HG03025 (cell line): ENCODE data around the gene ADORA1.

Experiments used
- ATAC-seq: cut with Tn5 transposase; IDR thresholded peaks from one replicate; pipeline ENCODE4 v1.9.1; 2021; ENCODE audit warnings: mild to moderate bottlenecking, moderate library complexity; ENCODE audit not compliant: unreplicated experiment, low FRiP score

ADORA1 gene

DNA sequence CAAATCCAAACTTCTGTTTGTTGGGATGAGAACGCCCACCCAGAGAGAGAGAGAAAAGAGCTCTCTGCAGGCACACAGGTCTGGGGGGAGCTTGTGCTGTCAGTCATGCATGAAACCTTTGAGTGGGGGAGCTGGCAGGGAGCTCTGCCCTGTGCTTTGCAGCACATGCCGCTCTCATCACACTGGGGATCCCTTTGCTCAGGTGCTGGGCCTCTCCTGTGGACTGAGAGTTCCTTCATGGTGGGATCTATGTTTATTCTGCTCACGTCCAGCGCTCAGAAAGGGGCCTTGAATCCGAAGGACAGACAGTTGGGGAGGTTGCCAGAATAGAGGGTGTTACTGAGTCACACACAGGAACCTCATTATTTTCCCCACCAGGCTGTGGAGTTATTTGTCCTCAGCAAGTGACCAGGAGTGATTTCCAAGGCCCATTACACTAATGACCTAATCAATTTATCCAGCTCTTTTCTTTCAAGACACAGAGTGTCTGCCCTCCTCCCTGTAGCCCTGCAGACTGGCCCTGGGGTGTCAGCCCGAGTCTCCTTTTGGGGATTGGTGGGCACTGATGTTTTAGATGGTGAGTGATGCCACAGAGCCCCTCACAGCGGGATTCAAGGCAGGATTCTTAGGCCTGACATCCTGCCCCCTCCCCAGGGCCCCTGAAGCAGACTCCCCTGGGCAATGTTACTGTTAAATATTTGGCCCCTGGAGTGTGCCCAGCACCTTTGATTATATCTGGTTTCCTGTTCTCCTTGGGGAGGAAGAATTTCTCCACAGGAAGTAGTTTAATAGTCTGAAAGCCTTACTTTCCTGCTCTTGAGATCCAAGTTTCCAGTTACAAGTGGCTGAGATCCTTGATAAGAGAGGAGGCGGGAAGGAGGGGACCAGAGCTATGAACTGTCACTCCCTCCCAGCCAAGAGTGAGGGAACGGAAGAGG, 25.8 kb downstream of the ADORA1 start:
- no peak for ATAC-seq

DNA sequence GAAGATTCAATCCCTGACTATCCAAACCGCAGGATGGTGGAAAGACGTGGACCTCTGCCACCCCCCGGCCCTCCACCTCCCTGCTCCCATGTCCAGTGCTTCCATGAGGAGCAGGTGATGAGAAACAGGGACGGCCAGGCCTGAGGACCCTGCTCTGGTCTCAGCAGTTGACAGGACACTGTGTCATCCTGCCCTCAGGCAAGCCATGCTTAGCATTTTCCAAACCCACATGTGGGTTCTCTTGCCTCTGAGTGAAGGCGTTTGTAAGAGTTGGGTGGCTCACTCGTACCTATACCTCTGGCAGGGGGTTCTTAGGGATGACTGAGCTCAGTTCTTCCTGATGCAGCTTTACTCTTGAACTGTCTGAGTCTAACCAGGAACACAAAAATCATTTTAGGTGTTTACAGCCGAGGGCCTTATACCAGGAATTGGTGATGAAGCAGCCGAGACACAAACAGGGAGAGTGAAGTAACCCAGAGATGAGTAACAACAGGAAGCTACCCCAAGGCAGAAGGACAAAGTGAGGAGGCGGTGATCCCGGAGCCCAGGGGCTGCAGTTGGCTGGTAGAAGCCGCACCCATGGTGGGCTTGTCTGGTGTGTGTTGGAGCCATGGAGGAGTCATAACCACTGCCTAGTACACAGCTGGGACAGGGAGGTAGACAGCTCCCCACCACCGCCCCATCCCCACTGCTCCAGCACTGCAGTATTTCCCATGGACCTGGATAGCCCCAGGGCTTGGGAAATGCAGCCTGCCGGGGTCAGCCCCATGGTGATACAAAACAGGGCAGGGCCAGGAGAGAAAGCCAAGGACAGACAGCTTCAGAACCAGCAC, 26.7 kb downstream of the ADORA1 start:
- no peak for ATAC-seq

DNA sequence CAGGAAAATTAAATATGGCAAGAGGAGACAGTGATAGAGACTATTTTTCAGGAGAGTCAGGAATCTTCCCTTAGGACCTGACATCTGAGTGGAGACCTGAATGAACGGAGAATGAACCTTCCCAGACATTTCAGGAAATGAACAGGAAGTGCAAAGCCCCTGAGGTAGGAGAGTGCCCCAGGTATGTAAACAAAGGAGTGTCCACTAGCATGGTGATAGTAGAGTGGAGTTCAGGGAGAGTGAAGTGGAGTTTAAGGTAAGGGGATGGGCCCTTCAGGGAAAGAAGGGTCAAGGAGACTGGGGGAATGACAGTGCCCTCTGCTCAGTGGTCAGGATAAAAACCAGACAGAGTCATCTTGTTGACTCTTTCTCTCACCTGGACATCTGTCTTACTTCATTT, 28.8 kb downstream of the ADORA1 start:
- no peak for ATAC-seq

DNA sequence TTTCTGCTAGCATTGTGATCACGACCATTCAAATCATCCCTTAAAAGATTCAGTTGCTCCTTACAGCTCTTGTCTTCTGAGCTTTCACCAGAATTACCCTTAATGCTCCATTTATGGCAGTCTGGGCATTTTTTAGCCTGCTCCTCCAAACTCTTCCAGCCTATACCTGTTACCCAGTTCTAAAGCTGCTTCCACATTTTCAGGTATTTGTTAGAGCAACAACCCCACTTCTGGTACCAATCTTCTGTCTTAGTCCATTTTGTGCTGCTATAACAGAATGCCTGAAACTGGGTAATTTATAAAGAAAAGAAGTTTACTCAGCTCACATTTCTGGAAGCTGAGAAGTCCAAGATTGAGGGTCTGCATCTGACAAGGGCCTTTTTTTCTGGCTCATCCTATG, 30.9 kb downstream of the ADORA1 start:
- no peak for ATAC-seq

DNA sequence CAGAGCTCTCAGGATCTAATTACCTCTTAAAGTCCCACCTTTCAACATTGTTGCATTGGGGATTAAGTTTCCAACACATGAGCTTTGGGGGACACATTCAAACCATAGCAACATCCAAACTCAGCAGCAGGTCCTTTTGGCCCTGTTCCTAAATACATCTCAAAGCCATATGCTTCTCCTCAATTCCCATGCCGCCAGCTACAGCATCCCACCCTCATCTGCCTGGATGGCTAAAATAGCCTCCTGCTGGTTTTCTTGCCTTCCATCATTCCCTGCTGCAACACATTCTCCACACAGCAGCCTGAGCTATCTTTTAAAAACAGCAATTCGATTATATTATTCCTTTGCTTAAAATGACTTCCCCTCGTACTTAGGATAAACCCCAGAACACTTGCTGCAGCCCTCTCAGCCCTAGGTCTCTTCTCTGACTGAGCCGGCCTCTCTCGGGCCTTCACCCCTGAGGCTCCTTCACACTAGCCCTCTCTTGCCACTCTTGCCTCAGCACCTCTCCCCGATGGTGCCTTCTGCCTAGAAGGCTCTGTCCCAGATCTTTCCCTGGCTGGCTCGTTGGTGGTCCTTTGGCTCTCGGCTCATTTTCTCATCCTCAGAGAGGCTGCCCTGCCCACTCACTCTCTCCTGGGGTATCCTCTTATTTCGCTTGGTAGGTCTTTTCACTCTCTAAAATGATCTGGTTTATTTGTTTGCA, 31.6 kb downstream of the ADORA1 start:
- no peak for ATAC-seq

DNA sequence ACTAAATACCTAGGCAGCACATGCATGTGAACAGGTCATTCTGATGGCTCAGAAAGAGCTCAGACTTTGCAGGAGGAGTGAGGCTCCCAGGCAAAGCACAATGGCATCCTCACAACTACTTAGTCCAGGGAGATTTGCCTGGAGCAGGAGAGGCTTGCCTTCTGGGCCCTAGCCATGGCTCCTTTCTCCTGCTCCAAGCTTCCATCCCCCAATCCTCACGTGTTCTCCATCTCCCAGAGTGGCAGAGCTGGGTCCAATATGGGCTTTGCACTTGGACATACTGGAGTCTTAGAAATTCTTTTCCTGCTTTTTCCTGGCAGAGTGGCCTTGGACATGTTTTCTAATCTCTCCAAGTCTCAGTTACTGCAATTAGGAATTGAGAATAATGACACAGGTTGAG, 32.3 kb downstream of the ADORA1 start:
- no peak for ATAC-seq

DNA sequence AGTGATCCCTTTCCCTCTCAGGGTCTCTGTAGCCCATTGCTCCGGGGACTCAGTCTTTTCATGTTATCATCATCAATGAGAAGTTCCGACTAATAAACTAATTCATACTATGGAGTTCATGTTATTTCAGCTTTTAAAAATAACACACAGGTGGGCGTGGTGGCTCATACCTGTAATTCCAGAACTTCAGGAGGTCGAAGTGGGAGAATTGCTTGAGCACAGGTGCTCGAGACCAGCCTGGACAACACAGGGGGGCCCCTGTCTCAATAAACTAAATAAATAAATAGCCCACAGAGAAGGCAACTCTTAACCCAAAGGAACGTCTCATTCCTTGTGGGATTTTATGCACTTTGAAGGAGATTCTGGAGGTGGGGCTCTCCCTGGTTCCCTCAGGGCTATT, 33.6 kb downstream of the ADORA1 start:
- ATAC-seq = no peak

DNA sequence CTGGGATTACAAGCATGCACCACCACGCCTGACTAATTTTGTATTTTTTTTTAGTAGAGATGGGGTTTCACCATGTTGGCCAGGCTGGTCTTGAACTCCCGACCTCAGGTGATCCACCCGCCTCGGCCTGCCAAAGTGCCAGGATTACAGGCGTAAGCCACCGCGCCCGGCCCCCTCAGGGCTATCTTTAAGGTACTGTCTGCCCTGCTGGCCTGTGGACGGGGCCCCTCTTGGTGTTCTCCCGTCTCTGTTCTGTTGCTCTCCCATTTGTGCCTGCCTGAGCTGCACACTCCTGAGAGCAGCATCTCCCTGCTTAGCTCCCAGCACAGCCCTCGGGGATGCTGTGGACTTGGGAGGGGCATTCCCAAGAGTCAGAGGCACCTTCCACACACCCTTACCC, 34.2 kb downstream of the ADORA1 start:
- ATAC-seq = no peak

DNA sequence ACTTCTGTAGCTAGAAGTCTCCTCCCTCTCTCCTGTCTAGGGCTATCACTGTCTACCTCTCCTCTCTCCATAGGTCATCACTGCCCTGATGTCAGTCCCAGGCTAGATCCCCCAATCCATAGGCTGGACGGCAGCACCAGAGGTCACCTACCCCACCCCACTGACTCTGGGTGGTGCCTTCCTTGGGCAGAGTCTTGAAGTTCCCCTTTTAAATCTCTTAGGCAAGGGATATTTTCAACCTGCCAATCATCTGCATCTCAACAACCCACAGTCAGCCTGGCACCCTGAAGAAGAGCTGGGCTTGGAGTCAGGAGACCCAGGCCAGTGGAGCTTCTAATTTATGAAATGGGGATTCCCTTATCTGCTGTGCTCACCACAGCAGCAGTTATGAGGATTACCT, 34.9 kb downstream of the ADORA1 start:
- ATAC-seq = no peak

DNA sequence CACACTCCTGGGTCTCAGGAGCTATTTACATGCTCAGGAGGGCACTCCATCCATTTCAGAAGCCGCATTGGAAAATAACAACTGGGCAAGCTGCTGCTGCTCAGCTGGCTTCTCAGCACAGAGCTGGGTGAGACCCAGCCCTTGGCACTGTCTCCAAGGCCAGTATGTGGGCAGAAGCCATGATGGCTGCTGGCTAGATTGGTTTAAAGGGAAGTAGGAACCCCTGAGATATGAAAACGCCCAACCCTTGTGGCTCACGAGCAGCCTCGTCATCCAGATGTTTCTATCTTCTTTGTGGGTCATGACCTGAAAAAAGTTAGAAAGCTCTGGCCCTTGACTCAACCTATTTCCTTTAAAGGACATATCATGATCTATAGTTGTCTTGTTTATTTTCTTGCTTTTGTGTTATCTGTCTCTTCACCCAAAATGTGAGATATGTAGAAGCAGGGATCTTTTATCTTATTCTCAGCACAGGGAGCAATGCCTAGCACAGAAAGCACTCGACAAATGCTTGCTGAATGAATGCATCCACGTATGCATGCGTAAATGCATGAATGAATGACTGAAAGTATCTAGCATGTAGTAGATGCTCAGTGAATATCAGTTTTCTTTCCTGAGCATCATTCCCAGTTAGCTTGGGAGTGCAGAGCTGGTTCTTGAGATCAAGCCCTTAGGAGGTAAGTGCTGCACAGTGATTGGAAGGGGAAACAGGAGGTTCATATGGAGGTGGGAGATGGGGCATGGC, 36.5 kb downstream of the ADORA1 start:
- ATAC-seq = no peak

DNA sequence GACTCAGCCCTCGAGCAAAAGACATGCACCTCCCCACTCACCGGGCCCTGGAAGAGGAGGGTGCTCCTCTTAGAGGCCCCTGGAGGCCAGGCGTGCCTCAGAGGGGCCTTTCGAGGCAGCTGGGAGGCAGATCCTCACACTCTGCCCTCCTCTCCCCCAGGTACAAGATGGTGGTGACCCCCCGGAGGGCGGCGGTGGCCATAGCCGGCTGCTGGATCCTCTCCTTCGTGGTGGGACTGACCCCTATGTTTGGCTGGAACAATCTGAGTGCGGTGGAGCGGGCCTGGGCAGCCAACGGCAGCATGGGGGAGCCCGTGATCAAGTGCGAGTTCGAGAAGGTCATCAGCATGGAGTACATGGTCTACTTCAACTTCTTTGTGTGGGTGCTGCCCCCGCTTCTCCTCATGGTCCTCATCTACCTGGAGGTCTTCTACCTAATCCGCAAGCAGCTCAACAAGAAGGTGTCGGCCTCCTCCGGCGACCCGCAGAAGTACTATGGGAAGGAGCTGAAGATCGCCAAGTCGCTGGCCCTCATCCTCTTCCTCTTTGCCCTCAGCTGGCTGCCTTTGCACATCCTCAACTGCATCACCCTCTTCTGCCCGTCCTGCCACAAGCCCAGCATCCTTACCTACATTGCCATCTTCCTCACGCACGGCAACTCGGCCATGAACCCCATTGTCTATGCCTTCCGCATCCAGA, 37.7 kb downstream of the ADORA1 start:
- ATAC-seq = no peak

DNA sequence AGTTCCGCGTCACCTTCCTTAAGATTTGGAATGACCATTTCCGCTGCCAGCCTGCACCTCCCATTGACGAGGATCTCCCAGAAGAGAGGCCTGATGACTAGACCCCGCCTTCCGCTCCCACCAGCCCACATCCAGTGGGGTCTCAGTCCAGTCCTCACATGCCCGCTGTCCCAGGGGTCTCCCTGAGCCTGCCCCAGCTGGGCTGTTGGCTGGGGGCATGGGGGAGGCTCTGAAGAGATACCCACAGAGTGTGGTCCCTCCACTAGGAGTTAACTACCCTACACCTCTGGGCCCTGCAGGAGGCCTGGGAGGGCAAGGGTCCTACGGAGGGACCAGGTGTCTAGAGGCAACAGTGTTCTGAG, 38.3 kb downstream of the ADORA1 start:
- ATAC-seq = no peak

DNA sequence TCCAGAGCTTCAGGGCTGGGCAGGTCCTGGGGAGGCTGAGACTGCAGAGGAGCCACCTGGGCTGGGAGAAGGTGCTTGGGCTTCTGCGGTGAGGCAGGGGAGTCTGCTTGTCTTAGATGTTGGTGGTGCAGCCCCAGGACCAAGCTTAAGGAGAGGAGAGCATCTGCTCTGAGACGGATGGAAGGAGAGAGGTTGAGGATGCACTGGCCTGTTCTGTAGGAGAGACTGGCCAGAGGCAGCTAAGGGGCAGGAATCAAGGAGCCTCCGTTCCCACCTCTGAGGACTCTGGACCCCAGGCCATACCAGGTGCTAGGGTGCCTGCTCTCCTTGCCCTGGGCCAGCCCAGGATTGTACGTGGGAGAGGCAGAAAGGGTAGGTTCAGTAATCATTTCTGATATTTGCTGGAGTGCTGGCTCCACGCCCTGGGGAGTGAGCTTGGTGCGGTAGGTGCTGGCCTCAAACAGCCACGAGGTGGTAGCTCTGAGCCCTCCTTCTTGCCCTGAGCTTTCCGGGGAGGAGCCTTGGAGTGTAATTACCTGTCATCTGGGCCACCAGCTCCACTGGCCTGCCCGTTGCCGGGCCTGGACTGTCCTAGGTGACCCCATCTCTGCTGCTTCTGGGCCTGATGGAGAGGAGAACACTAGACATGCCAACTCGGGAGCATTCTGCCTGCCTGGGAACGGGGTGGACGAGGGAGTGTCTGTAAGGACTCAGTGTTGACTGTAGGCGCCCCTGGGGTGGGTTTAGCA, 38.8 kb downstream of the ADORA1 start:
- ATAC-seq = no peak

DNA sequence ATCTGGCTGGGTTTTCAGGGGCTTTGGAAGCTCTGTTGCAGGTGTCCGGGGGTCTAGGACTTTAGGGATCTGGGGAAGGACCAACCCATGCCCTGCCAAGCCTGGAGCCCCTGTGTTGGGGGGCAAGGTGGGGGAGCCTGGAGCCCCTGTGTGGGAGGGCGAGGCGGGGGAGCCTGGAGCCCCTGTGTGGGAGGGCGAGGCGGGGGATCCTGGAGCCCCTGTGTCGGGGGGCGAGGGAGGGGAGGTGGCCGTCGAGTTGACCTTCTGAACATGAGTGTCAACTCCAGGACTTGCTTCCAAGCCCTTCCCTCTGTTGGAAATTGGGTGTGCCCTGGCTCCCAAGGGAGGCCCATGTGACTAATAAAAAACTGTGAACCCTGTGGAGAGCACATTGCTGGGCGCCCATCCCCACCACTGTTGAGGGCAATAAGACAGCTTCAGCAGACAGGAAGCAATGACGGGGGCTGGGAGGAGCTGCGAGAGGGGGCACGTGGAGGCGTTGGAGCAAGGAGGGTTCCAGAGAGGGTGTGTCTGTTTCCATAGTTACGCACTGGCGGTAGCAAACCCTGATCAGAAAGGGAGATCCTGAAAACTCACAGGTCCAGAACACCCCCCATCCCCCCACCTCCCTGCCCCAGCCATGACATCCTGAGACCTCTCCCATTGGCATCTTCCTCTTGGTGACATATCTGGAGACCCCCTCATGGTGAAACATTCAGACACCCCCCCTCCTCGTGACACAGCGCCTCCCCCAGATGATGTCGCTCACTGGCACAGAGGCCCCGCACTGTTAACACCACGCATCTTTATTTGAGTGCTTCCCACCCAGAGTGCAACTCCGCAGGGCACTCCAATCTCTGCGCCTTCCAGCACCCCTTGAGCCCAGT, 39.7 kb downstream of the ADORA1 start:
- no peak for ATAC-seq

DNA sequence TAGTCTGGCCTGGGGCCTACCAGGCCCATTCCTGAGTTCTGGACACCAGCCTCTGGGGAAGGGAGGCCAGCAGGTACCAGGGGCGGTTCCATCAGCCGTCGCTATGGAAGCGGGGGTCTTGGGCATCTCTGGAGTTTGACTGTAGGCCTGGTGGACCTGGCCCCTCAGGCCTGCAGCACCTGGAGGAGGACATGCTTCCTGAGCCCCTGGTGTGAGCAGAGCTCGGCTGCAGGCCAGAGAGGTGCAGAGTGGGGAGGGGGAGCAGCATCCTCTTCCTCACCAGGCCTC, 40.3 kb downstream of the ADORA1 start:
- ATAC-seq = no peak

DNA sequence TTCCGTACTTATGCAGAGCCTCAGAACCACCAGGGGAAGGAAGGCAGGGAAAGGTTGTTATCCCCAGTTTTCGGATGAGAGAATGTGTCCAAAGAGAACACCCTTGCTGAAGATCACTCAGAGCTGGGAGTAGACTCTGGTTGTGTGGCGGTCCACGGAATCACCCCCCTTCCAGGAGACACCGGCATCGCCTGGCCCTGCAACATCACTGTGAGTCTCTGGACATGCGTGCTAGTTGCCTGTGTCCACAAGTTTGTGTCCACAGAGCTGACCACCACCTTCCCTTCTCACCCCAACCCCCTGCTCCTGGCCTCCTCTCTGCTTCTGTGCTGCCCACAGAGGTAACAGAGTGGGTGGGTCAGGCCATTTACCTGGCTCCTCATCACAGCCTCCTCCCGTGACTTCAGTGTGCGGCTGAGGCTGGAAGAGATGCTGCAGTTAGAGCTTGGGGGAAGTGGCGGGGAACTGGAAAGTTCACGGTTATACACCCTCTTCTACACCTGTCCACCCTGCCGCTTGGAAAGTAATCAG, 40.8 kb downstream of the ADORA1 start:
- no peak for ATAC-seq

DNA sequence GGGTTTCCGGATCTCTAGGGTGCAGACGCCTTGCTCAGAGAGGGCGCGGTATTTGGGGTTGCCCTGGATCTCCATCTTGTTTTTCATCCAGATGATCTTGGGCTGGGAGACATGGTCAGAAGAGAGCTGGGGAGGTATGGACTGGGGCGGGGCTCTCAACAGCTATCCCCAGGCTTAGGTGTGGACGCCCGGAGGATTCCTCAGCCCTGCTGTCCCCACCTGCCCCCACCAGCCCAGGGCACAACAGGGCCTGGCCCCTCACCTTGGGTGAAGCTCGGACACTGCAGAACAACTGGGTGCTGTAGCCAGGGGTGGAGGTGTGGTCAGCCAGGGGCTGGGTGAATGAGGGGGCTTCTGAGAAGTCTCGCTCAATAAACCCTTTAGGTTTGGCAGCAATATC, 41.5 kb downstream of the ADORA1 start:
- ATAC-seq = no peak
